Measurements from ENCODE around the gene KIF25.
"Not testable (repeated sequence)": the region's sequence is repeated elsewhere in the genome, so short reads cannot be mapped to it uniquely, and the experiment has no call there.

The KIF25 gene

DNA sequence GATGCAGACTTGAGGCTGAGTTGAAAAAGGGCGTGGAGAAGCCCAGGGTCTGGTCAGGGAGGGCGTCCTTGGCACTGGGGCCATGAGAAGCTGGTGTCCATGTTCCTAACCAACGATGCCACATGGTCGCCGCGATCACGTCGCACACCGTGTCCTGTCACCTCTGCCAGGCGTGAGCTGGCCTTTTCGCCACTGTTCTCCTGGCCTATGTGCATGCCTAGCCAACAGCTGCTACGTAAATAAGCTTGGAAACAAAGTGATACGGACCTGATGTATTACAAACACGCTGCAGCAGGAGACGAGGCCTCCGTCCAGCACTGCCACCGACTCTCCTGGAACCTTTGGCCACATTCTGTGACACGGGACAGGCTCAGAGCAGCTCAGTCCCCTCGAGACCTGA, 22.0 kb upstream of the KIF25 start:
- DNase-seq (ENCODE audit: low read depth): no peak

DNA sequence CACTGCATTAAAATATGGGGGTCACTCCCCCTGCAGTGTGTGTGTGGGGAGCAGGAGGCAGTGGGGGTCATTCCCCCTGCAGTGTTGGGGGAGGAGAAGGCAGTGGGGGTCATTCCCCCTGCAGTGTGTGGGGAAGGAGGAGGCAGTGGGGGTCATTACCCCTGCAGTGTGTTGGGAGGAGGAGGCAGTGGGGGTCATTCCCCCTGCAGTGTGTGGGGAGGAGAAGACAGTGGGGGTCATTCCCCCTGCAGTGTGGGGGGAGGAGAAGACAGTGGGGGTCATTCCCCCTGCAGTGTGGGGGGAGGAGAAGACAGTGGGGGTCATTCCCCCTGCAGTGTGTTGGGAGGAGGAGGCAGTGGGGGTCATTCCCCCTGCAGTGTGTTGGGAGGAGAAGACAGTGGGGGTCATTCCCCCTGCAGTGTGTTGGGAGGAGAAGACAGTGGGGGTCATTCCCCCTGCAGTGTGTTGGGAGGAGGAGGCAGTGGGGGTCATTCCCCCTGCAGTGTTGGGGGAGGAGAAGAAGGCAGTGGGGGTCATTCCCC, 21.3 kb upstream of the KIF25 start:
- DNase-seq (ENCODE audit: low read depth): not testable (repeated sequence)

DNA sequence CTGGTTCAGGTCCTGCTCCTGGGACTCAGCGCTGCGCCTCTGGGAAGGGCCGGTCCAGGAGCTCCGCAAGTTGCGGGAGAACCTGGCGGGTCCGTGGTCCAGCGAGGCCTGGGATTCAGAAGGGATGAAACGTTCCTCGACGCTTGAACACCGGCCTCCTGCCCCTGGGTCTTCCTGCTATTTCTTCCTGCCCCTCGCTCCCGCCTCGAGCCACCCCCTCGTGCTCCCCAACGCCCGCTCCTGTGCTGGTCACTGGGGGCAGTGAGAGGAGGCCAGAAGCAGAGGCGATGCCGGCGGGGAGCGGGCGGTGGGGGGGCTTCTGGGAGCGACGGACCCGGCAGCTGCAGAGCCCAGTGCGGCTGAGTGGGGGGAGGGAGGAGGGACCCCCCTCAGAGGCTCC, 20.8 kb upstream of the KIF25 start:
- no peak for DNase-seq (ENCODE audit: low read depth)

DNA sequence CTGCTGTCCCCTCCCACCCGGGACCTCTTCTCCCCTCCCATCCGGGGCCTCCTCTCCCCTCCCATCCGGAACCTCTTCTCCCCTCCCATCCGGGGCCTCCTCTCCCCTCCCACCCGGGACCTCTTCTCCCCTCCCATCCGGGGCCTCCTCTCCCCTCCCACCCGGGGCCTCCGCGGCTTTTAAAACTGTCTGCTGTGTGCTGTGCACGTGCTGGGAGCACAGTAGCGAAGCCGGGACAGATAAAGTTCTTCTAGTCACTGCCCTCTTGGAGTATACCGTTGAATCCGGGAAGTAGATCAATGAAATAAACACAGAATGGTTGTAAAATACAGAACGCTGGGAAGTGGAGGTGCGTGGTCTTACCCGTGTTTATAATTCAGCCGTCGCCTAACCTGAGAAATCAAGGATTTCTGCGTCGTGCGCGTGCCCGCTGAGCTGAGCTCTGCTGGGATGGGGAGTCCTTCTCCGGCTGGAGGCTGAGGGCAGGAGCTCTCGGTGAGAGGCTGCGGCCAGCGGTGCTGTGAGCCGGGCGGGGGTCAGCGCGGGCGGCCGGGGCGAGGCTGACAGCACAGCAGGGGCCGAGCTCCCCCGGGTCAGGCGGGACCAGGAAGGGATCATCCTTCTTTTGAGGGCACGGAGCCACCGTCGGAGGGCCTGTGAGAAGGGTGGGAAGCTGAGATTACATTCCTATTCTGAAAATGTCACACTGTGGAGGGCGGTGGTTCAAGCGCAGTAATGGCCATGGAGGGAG, 19.6 kb upstream of the KIF25 start:
- no peak for DNase-seq (ENCODE audit: low read depth)

DNA sequence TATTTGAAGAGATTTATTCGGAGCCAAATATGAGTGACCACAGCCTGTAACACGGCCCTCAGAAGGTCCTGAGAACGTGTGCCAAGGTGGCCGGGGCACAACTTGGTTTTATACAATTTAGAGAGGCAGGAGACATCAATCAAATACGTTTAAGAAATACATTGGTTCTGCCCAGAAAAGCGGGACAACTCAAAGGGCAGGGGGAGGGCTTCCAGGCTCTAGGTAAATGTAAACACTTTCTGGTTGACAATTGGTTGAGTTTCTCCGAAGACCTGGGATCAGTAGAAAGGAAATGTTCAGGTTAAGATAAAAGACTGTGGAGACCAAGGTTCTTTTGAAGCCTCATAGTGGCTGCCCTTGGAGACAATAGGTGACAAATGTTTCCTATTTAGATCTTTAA, 18.9 kb upstream of the KIF25 start:
- no peak for DNase-seq (ENCODE audit: low read depth)

DNA sequence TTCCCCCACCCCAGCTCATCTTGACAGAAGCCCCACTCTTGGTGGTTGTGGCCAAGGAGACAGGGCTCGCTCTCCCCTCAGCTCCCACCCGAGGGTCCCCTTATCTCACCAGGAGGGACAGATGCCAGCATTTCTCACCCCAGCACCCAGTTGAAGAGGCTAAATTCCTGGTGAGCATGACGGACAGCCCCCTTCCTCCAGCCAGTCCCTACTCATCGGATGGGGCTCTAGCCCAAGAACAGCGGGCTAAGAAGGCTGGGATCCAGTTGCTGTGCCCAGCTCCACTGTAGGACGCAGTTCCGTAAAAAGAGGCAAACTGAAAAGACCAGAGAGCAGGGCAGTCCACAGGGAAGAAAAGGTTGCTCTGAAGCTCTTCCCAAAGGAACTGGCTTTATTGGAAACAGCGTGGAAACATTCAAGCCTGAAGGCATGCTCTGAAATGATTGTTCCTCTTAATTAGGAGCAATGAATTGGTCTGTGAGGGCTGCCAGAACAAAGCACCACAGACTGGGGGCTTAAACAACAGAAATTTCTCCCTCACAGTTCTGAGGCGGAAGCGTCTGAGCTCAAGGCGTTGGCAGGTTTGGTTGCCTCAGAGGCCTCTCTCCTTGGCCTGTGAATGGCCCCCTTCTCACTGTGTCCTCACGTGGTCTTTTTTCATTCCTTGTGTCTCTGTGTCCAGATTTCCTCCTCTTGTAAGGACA, 17.9 kb upstream of the KIF25 start:
- DNase-seq (ENCODE audit: low read depth): no peak

DNA sequence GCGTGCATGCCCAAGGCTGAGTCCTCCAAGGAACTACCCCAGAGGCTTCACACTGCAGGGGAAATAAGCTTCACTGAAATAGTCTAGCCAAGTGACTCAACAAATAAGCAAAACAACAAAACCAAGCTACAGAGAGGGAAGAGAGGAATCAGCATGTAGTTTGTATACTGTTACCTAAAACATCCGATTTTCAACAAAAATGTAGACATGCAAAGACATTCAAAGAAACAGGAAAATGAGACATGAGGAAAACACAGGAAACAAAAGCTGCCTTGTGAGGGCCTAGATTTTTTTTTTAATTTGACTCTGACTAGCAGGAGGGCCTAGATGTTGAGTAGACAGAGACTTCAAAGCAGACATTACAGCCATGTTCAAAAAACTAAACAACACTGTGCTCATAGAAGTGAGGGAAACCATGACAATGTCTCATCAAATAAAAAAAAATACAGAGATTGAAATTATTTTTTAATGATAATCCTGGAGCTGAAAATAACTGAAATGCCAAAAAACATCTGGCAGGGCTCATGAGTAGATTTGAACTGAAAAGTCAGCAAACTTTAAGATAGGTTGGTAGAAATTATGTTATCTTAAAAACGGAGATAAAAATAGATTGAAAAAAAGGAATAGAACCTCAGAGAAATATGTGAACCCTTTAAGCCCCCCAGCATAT, 16.4 kb upstream of the KIF25 start:
- DNase-seq (ENCODE audit: low read depth): no peak

DNA sequence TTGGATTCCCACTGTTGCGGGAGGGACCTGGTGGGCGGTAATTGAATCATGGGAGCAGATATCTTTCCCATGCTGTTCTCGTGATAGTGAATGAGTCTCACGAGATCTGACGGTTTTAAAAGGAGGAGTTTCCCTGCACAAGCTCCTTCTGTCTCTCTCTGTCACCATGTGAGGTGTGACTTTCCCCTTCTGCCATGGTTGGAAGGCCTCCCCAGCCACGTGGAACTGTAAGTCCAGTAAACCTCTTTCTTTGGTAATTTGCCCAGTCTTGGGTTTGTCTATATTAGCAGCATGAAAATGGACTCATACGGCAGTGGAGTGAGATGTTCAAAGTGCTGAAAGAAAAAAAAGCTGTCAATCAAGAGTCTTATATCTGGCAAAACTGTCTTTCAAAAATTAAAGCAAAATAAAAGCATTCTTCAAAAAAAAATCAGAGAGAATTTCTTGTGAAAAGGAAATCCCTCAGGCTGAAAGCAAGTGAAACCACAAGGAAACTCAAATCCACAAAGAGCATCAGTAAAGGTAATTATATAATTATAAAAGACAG, 15.5 kb upstream of the KIF25 start:
- no peak for DNase-seq (ENCODE audit: low read depth)

DNA sequence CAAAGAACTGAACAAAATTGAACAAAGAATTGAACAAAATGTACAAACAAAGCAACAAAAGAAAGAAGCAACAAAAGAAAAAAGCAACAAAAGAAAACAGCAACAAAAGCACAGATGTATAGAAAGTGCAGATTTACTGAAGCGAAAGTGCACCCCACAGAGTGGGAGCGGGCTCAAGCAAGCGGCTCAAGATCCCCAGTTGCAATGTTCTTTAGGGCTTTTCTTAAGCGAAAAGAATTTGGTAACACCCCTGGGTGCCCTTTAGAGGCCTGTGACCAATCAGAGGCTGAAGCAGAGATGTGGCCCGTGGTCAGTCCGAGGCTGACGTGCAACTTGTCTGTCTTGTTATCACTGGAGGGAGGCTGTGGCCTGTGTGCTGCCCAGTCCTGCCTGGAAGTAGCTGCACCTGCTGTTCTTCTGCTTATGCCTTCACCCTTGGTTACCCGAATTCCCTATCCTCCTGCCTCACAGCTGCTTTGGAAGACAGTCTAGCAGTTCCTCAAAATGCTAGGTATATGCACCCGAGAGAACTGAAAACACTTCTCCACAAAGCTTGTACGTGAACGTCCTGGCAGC, 13.2 kb upstream of the KIF25 start:
- no peak for DNase-seq (ENCODE audit: low read depth)

DNA sequence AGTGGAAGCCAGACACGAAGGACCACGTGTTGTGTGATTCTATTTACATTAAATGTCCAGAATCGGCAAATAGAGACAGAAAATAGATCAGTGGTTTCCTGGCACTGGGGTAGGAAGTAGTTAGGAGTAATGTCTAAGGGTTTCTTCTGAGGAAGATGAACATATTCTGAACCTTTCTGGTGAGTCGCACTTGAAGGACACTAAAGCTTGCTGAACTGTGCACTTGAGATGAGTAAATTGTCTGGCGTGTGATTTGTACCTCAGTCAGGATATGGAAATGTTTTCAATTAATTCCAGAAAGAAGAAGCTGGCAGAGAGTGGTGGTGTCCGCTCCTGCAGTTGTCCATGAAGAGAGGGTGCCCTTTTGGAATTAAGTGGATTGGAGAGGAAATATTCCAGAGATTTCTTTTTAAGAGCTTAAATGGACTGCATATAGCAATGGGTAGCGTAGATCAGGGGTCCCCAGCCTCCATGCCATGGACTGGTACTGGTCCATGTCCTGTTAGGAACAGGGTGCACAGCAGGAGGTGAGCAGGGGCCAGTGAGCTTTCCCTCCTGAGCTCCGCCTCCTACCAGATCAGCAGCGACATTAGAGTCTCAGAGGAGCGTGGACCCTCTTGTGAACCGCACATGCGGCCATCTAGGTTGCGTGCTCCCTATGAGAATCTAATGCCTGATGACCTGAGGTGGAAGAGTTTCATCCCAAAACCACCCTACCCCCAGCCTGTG, 12.4 kb upstream of the KIF25 start:
- no peak for DNase-seq (ENCODE audit: low read depth)

DNA sequence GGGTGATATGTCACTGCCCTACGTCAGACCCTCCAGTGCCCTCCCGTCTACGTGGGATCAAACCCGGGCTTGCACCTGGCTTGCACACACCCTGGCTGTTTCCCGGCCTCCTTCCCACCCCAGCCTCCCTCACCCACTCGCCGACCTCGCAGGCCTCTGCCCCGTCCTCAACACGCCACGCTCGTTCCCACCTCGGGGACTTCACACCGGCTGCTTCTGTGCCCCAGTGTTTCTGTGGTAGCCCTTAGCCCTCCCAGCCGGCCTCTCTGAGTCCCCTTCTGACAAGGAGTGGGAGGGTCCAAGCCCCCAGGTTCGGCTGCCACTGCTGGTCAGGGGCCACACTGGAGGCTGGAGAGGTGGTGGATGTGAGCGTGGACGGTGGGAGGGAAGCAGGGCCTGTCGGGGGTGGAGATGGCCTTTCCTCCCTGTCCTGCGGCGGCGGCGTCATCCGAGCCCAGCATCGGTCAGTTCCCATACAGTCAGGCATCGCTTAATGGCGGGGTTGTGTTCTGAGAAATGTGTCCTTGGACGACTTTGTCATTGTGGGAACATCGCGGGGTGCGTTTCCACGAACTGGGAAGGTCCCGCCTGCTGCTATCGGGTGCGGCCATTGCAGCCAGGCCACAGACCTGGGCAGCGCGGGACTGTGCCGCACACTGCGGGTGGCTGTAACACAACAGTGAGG, 11.4 kb upstream of the KIF25 start:
- DNase-seq (ENCODE audit: low read depth): no peak

DNA sequence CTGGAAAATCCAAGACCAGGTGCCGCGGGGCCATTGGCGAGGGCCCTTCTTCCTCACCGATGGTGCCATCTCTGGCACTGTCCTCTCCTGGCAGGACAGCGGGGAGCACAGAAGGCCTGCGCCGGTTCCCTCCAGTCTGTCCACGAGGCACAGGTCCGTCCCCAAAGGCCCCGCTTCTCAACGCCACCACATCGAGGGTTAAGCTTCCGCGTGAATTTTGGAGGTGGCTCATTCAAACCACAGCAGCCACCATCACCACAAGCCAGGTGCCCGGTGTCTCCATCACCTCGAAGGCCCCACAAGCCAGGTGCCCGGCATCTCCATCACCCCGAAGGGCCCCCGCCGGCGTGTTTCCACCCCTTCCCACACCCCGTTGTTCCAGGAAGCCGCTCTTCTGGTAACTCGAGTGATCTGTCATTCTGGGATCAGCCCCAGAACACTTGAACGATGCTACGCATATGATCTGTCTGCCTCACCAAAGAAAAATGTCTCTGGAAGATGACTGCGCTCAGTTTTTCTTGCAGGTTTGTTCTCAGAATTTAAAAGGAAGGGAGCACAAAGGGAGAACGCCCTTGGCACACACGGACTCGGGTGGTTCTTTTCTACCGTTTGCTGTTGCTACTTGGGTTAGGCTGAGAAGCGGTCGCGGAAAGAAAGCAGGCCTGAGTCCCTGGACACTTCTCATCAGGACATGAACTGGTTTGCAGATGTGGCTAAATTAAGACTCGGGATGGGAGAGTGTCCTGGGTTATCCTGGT, 9.9 kb upstream of the KIF25 start:
- DNase-seq (ENCODE audit: low read depth): no peak

DNA sequence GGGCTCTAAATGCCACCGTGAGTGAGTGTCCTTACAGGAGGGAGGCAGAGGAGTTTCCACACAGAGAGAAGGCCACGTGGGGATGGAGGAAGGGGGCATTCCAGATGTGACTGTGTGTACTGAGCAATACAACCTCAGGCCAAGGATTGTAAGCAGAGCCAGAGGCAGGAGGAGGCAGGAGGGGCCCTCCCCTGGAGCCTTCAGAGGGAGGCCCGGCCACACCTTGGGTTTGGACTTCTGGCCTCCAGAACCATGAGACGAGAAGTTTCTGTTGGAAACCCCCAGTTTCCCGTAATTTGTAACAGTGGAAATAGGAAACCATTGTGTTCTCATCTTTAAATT, 9.3 kb upstream of the KIF25 start:
- no peak for DNase-seq (ENCODE audit: low read depth)

DNA sequence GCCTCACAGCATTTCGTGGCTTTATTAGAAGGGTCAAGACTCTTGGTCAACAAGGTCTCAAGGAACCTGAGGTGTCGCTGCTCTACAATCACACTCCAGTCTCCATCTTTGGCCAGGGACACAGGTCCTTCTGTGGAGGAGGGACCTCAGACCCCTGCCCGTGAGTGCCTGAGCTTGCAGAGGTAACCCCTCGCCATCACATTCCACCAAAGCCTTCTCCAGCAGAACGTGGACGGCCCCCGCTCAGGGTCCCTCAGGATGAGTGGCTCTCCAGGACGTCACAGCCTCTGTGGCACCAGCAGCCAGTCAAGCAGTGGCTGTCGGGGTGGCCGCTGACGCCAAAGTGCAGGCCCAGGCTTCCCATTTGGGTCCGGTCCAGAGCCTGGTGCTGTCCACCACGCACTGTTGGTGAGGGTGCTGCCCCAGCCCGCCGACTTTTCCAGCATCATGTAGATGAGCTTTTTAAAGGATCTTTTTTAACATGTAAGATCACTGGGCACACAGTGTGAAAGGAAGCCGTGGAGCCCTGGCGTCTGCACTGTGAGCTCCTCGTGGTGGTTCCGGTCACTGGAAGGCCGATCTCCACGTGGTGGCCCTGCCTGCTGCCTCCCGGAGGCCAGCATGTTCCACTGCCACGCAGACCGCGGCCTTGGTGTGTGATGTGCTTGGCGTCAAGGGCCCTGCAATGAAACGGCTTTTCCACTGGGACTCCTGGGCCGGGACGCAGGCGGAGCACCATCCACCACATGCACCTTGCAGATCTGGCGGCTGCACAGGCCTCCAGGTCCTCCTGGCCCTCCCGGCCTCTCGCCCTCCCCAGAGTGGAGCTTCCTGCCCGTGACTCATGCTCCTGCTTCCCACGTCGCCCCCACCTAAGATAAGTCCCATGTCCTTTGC, 8.3 kb upstream of the KIF25 start:
- DNase-seq (ENCODE audit: low read depth): no peak

DNA sequence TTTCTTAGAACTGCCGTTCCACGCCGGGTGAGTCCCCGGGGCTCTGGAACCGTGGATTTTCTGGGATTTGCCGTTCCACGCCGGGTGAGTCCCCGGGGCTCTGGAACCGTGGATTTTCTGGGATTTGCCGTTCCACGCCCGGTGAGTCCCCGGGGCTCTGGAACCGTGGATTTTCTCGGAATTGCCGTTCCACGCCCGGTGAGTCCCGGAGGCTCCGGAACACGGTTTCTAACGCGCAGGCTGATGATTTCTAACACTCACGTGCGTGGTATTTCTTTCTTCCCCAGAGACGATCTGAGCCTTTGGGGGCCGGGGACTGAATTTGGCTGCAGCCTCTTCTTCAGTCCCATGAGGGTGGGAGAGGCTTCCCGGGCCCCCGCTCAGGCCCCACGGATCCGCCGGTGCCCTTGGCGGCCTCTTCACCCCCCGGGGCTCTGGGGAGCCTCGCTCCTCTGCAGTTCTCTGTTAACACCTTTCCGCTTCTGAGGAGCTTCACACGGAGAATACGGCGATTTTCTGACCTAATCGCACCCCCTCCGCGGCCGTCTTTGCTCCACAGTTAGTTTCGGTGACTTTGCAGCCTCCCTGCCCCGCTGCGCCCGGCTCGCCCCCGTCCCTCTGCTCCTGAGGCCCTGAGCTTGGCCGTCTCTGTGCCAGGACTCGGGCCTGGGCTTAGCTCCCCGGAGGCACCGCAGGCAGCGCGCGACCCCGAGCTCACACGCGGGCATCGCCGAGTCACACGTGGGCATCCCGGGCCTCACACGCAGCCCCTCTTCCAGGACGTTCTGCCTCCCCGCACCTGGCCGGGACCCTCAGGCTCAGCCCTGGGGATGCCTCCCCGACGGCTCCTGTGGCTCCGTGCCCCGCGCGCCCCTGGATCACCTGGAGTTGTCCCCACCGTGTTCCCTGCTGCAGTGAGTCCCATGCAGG, 7.2 kb upstream of the KIF25 start:
- DNase-seq (ENCODE audit: low read depth): no peak

DNA sequence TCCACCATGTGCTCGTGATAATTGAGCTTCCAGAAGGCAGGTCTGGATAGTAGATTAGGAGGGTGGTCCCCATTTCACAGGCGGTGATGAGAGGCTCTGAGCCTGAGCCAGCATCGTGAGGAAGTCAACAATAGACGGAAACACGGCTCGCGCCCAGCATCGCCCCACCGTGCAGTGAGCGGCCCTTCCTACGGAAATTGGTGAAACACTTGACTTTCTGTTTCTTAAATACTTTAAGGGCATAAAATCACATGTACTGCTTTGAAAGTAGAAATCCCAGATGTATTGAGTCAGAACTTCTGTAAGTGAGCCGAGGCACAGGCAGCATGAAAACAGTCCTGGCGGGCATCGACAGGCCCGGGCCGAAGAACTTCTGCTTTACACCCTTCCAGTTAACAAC, 4.3 kb upstream of the KIF25 start:
- no peak for DNase-seq (ENCODE audit: low read depth)

DNA sequence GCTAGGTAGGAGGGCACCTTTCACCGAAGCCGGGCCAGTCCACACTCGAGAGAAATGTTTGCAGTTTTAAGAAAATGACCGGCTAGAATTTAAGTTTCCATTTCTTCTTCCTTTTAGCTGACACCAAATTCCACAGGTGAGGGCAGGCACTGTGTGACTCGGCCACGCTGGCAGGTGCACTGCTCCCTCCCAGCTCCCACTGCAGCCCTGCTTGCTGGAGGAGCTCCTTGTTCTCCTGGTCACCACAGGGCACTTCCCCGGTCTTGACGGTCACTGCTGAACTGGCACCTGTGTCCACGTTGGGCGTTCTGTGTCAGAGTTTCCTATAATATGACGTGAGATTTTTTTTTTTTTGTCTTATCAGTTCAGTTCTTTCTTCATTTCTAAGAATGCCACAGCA, 3.6 kb upstream of the KIF25 start:
- no peak for DNase-seq (ENCODE audit: low read depth)

DNA sequence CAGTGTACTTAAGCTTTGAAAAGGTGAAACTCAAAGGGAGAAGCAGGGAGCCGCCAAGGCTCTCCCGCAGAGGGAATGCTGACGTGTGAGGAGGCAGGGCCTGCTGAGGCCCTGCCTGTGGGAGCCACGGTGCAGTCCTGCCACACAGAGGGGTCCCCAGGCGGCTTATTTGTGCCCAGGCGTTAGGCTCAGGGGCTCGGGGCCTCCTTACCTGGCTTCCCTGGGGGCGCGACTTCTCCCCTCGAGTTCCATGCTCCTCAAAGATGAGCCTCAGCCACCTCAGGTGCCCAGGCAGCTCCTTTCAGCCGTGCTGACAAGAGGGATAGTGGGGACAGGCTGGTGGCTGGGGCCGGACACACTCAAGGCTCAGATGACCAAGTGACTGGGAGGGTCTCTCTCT, 2.2 kb upstream of the KIF25 start:
- DNase-seq (ENCODE audit: low read depth): no peak
